Neural cell (in vitro differentiated cells): ENCODE data around the gene SLC9A2.

ENCODE experiments used
- EP300 ChIP-seq: fragments of 450-650 bp; conservative IDR thresholded peaks from 2 replicates; pipeline ENCODE4 v1.6.1; 2014; ENCODE audit warnings: antibody characterized with exemption, mild to moderate bottlenecking, moderate library complexity; ENCODE audit not compliant: poor library complexity, severe bottlenecking
- EZH2 ChIP-seq: fragments of 200-600, 300-800 bp; shearing (Covaris generic), sonication (generic); IDR thresholded peaks from 2 replicates; pipeline ENCODE4 v1.6.1; 2014; ENCODE audit warnings: antibody characterized with exemption, low read length, borderline replicate concordance, mild to moderate bottlenecking; ENCODE audit not compliant: insufficient read depth, poor library complexity, severe bottlenecking
- MXI1 ChIP-seq: fragments of 450-650 bp; conservative IDR thresholded peaks from 2 replicates; pipeline ENCODE4 v1.6.1; 2014; ENCODE audit warnings: antibody characterized with exemption, mild to moderate bottlenecking; ENCODE audit not compliant: poor library complexity, severe bottlenecking
- POLR2AphosphoS5 ChIP-seq: IDR thresholded peaks from 2 replicates; pipeline ENCODE4 v1.6.1; 2012
- RAD21 ChIP-seq: fragments of 450-650 bp; conservative IDR thresholded peaks from 2 replicates; pipeline ENCODE4 v1.6.1; 2014; ENCODE audit warnings: antibody characterized with exemption, mild to moderate bottlenecking, moderate library complexity
- SMC3 ChIP-seq: fragments of 450-650 bp; conservative IDR thresholded peaks from 2 replicates; pipeline ENCODE4 v1.6.1; 2014; ENCODE audit warnings: antibody characterized with exemption, mild to moderate bottlenecking, moderate library complexity; ENCODE audit not compliant: poor library complexity
- TAF1 ChIP-seq: IDR thresholded peaks from 2 replicates; pipeline ENCODE4 v1.6.1; 2012; ENCODE audit warnings: low read depth
- TF ChIP-seq, protein P1 (sequence below): fragments of 450-650 bp; IDR thresholded peaks from 2 replicates; pipeline ENCODE4 v1.5.1; 2014; ENCODE audit warnings: antibody characterized with exemption, mild to moderate bottlenecking, moderate library complexity; ENCODE audit not compliant: poor library complexity, severe bottlenecking
- TF ChIP-seq, protein P2 (sequence below): IDR thresholded peaks from 2 replicates; pipeline ENCODE4 v1.6.1; 2012; ENCODE audit warnings: borderline replicate concordance

DNA sequence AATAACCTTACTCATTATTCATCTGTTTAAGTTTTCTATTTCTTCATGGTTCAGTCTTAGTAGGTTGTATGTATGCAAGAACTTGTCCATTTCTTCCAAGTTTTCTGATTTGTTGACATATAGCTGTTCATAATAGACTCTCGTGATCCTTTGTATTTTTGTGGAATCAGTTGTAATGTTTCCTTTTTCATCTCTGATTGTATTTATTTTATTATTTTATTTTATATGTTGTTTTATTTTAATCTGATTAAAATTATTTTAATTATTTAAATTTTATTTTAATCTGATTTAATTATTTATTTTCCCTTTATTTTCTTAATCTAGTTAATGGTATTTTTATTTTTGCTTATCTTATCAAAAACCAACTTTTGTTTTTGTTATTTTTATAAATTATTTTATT lies 43.5 kb upstream of the SLC9A2 start:
- TF ChIP-seq, protein P1, sequence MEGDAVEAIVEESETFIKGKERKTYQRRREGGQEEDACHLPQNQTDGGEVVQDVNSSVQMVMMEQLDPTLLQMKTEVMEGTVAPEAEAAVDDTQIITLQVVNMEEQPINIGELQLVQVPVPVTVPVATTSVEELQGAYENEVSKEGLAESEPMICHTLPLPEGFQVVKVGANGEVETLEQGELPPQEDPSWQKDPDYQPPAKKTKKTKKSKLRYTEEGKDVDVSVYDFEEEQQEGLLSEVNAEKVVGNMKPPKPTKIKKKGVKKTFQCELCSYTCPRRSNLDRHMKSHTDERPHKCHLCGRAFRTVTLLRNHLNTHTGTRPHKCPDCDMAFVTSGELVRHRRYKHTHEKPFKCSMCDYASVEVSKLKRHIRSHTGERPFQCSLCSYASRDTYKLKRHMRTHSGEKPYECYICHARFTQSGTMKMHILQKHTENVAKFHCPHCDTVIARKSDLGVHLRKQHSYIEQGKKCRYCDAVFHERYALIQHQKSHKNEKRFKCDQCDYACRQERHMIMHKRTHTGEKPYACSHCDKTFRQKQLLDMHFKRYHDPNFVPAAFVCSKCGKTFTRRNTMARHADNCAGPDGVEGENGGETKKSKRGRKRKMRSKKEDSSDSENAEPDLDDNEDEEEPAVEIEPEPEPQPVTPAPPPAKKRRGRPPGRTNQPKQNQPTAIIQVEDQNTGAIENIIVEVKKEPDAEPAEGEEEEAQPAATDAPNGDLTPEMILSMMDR, result no peak
- TF ChIP-seq, protein P2, sequence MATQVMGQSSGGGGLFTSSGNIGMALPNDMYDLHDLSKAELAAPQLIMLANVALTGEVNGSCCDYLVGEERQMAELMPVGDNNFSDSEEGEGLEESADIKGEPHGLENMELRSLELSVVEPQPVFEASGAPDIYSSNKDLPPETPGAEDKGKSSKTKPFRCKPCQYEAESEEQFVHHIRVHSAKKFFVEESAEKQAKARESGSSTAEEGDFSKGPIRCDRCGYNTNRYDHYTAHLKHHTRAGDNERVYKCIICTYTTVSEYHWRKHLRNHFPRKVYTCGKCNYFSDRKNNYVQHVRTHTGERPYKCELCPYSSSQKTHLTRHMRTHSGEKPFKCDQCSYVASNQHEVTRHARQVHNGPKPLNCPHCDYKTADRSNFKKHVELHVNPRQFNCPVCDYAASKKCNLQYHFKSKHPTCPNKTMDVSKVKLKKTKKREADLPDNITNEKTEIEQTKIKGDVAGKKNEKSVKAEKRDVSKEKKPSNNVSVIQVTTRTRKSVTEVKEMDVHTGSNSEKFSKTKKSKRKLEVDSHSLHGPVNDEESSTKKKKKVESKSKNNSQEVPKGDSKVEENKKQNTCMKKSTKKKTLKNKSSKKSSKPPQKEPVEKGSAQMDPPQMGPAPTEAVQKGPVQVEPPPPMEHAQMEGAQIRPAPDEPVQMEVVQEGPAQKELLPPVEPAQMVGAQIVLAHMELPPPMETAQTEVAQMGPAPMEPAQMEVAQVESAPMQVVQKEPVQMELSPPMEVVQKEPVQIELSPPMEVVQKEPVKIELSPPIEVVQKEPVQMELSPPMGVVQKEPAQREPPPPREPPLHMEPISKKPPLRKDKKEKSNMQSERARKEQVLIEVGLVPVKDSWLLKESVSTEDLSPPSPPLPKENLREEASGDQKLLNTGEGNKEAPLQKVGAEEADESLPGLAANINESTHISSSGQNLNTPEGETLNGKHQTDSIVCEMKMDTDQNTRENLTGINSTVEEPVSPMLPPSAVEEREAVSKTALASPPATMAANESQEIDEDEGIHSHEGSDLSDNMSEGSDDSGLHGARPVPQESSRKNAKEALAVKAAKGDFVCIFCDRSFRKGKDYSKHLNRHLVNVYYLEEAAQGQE, result no peak
- TF ChIP-seq EZH2 (no peak), TAF1 (no peak), POLR2AphosphoS5 (no peak), RAD21 (no peak), SMC3 (no peak), MXI1 (no peak), EP300 (no peak)
